Fibroblast of skin of back (primary cell): ENCODE results near the gene PSD.

Source experiments
- DNase-seq: peaks from one replicate; pipeline ENCODE4 v3.0.0-alpha.2; 2013

The PSD gene

DNA sequence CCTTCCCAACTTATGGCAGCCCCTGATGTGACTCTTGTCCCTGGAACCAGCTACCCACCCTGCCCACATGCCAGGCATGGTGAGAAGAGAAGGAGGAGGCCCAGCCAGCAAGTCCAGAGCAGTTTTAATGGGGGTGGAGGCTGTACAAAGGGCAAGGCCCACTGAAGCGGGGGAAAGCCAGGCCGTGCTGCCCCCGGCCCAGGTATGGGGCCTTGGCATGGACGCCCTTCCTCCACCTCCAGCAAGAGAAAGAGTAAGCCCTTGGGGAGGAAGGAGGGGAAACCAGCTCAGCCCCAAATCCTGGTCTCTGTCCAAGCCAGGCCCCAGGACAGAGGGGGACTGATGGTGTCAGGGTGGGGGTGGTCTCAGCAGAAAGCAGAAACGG, 16.1 kb downstream of the PSD start:
- DNase-seq: no peak

DNA sequence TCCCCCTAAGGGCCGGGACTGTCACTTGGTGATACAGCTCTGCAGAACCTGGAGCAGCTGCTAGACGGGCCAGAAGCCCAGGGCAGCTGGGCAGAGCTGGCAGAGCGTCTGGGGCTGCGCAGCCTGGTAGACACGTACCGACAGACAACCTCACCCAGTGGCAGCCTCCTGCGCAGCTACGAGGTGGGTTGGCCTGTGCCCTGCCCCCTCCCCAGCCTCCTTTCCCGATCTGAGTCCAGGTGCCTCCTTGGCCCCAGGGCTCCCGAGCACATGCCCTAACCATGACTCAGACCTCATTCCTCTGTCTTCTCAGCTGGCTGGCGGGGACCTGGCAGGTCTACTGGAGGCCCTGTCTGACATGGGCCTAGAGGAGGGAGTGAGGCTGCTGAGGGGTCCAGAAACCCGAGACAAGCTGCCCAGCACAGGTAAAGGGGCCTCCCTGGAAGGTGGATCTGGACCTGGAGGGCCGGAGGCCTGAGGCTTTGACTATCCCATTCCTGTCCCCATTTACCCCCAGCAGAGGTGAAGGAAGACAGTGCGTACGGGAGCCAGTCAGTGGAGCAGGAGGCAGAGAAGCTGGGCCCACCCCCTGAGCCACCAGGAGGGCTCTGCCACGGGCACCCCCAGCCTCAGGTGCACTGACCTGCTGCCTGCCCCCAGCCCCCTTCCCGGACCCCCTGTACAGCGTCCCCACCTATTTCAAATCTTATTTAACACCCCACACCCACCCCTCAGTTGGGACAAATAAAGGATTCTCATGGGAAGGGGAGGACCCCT, 16.7 kb downstream of the PSD start:
- no peak for DNase-seq

DNA sequence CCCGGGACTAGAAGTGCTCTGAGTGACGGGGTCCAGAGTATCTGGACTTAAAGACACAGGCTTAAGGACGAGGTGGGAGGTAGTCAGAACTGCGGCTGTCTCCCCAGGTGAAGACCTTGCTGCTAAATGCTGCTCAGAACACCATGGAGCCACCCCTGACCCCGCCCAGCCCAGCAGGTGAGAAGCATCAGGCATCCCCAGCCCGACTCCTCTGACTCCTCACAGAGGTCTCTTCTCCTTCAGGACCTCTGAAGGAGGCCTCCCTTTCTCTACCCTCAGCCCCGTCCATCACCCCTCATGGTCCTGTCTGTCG, 17.3 kb downstream of the PSD start:
- DNase-seq: no peak

DNA sequence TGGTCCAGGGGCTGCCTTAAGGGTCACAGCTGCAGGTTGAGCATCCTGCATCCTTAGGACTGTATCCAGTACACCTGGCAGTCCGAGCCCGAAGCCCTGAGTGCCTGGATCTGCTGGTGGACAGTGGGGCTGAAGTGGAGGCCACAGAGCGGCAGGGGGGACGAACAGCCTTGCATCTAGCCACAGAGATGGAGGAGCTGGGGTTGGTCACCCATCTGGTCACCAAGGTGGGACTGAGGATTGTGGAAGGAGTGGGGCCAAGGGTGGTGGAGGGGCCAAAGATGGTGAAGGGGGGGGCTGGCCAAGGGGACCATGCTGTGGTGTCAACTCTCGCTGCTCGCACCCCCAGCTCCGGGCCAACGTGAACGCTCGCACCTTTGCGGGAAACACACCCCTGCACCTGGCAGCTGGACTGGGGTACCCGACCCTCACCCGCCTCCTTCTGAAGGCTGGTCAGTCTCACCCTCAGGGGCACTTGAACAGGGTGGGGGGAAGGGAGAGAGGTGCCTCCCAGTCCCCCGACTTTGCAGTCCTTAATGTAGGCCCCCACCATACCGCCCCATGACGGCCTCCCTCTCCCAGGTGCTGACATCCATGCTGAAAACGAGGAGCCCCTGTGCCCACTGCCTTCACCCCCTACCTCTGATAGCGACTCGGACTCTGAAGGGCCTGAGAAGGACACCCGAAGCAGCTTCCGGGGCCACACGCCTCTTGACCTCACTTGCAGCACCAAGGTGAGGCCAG, 17.8 kb downstream of the PSD start:
- no peak for DNase-seq

DNA sequence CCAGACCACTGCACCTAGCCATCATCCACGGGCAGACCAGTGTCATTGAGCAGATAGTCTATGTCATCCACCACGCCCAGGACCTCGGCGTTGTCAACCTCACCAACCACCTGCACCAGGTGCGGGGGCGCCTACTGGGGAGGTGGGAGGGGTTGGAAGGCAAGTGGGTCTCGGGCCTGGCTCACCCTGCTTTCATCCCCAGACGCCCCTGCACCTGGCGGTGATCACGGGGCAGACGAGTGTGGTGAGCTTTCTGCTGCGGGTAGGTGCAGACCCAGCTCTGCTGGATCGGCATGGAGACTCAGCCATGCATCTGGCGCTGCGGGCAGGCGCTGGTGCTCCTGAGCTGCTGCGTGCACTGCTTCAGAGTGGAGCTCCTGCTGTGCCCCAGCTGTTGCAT, 18.5 kb downstream of the PSD start:
- no peak for DNase-seq

DNA sequence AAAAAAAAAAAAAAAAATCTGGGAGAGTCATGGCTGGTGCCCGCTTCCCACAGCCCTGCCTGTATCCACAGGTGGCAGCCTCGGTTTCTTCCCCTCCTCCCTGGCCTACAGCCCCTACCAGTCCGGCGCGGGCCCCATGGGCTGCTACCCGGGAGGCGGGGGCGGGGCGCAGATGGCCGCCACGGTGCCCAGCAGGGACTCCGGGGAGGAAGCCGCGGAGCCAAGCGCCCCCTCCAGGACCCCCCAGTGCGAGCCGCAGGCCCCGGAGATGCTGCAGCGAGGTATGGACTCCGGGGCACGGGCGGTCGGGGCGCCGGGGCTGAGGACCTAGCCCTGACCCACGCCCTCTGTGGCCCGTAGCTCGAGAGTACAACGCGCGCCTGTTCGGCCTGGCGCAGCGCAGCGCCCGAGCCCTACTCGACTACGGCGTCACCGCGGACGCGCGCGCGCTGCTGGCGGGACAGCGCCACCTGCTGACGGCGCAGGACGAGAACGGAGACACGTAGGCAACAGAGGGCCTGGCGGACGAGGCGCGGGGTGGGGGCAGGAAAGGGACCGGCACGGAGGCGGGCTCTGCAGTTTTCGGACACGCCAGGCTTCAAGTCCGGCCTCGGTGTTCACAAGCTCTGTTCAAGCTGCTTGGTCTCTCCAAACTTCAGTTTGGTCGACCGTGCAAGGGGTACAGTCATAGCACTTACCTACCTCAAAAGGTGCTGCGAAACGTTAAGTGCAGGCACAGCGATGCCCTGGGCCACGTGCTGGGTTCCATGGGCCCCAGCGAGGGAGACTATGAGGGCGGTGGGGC, 19.2 kb downstream of the PSD start:
- peak; percentile 83 for DNase-seq

DNA sequence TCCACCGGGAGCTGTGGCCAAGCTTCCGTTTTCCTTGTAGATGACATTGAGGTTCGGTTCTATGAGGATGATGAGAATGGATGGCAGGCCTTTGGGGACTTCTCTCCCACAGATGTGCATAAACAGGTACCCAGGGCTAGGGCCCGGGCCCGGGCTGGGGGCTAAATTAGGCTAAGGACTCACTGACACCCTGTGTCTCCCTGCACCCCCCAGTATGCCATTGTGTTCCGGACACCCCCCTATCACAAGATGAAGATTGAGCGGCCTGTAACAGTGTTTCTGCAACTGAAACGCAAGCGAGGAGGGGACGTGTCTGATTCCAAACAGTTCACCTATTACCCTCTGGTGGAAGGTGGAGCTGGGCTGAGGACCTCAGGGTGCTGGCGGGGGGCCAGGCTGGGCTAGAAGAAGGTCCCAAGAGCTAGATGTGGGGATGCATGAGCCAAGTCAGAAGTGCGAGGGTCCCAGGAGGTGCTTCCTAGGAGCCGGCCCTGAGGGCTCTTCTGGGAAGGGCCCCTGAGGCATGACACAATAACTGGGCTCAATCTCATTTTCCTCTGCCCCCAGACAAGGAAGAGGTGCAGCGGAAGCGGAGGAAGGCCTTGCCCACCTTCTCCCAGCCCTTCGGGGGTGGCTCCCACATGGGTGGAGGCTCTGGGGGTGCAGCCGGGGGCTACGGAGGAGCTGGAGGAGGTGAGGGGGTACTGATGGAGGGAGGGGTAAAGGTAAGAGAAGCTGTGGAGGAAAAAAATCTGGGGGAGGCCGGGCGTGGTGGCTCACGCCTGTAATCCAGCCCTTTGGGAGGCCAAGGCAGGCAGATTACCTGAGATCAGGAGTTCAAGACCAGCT, 20.2 kb downstream of the PSD start:
- DNase-seq: no peak

DNA sequence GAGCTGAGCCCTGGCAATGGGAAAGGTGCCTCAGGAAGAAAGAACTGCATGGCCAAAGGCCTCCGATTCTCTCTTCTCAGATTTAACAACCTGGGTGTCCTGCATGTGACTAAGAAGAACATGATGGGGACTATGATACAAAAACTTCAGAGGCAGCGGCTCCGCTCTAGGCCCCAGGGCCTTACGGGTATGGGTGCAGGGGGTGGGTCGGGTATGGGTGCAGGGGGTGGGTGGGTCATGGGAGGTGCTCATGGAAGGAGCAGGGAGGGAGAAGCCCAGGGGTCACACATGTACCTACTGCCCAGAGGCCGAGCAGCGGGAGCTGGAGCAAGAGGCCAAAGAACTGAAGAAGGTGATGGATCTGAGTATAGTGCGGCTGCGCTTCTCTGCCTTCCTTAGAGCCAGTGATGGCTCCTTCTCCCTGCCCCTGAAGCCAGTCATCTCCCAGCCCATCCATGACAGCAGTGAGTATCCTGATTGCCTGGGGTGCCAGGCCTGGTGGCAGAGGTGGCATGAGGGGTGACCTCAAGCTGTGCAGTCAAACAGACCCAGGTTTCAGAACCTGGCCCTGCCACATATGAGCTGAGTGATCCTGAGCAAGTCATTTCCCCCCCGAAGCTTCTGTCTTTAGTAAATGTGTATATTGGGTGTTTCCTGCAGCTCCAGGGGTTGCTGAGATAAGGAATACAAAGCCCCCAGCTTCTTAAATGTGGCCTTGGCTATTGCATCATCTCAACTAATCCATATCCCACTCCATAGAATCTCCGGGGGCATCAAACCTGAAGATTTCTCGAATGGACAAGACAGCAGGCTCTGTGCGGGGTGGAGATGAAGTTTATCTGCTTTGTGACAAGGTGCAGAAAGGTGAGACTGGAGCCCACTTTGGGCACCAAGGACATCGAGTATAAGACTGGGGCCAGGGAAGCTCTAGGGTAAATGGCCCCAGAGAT, 21.1 kb downstream of the PSD start:
- DNase-seq: no peak

DNA sequence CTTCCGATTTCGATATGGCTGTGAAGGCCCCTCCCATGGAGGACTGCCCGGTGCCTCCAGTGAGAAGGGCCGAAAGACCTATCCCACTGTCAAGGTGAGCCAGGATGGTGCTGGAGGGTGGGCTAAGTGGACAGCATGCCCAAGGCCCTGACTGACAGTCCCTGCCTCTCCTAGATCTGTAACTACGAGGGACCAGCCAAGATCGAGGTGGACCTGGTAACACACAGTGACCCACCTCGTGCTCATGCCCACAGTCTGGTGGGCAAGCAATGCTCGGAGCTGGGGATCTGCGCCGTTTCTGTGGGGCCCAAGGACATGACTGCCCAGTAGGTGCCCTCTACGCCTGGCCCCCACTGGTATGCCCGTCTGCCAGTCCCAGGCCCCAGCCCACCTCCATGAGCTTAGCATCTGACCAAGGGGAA, 21.8 kb downstream of the PSD start:
- no peak for DNase-seq

DNA sequence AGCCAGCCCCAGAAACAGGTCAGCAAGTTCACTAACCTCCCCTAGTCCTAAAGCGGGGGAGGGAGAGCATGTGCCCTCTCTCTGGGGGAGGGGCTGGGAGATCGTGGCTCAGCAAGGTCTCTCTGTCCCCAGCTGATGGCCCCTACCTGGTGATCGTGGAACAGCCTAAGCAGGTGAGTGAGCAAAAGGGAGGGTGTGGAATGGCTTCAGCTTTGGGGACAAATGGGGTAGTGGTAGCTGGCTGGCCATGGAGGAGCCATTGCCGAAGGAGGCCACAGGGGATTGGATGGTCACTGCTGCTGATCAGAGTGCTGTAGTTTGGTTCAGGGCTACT, 22.3 kb downstream of the PSD start:
- DNase-seq: no peak

DNA sequence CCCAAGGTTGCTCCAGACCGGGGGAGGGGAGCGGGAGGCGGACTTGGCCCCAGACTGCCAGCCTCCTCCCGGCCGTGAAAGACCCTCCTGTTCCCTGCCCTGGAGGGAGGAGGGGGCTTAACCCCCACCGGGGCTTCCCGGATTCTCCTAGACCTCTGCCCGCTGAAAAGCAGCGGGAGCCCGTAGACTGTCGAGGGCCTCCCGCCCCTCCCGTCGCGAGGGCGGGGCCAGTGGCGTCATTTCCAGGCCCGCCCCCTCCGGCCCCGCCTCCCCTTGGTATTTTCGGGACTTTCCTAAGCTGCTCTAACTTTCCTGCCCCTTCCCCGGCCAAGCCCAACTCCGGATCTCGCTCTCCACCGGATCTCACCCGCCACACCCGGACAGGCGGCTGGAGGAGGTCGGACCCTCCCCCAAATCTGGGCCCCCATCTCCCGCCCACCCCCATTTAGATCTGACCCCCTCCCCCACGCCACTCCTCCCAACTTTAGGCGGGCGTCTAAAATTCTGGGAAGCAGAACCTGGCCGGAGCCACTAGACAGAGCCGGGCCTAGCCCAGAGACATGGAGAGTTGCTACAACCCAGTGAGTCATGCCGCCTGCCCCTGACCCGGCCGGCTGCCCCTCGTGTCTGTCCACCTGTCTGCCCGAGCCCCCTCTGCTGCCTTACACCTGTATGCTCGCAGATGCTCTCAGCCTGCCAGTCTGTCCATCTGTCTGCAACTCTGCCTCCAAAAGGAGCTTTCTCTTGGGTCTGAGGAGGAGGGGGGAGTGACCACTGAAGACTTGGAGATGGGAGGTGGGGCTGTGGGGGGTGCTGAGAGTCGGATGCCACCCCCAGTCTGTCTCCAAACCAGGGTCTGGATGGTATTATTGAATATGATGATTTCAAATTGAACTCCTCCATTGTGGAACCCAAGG, 22.9 kb downstream of the PSD start, which contains the start of gene NFKB2:
Gene NFKB2 (plus strand): TSS at position 306 of the 917 bp plus-strand sequence. CDS start 255 bp downstream, at position 561.
- peak; percentile 85 for DNase-seq

DNA sequence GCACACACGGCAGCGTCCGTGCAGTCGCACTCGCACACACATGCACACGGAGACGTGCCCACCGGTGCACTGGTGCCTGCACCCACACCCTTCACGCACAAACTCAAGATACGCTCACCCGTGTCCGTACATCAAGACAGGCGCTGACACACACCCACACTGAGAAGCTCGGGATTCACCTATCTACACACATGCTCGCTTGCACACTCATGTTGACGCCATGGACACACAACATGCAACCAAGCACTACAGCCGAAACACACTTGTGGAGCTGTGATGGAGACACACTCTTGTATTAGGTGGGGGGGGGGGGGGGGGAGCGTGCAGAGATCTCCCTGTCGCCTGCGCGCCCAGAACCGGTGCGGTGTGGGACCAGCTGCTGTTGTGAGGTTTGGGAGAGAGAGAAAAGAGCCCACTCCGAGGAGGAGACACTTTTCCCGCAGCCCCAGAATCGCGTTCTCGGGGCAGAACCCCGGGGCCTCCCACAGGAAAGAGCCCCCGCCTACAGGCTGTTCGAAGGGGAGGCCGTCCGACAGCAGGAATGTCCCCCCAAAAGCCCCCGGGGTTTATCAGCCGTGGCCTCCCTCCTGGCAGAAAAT, 23.7 kb downstream of the PSD start:
- no peak for DNase-seq

DNA sequence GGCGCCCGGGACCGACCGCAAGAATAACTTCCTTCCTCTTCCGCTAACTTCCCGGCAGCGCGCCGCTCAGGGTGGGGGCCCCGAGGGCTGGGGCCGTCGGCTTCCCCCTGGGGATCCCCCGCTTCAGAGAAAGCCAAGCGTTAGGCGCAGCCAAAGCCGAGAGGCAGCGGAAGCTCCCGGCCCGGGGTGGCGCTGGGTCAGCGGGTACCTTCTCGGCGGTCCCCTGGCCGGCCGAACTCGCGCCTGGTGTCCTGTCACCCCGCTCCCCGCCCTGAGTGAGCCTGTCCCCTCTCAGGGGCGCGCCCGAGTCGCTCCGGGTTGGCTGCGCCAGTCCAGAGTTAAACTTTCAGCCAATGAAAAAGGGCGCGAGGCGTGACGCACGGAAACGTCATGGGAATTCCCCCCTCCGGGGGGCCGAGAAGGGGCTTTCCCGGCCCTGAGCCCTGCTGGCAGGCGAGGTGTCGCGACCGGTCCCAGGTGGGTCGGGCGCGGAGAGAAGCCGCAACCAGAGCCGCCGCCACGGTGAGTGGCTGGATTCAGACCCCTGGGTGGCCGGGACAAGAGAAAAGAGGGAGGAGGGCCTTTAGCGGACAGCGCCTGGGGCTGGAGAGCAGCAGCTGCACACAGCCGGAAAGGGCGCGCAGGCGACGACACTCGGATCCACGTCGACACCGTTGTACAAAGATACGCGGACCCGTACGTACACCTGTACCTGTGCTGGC, 24.3 kb downstream of the PSD start:
- peak; percentile 93 for DNase-seq

DNA sequence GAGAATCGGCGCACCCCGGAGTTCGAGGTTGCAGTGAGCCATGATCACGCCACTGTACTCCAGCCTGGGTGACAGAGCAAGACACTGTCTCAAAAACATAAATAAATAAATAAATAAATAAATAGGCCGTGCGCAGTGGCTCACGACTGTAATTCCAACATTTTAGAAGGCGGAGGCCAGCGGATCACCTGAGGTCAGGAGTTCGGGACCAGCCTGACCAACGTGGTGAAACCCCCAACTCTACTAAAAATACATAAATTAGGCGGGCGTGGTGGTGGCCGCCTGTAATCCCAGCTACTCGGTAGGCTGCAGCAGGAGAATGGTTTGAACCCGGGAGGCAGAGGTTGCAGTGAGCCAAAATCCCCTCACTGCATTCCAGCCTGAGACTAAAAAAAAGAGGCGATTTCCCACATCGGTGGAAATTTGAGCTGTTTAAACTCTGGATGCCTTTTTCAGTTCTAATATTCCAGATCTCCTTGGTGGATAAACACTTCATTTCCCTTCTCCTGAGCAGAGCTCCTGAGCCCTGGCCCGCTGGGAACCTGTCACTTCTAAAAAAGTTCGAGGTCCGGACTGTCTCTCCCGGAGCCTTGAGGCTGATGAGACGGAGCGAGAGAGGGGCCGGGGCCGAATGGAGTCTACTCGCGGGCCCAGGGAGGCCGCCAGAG, 25.0 kb downstream of the PSD start:
- DNase-seq: no peak

DNA sequence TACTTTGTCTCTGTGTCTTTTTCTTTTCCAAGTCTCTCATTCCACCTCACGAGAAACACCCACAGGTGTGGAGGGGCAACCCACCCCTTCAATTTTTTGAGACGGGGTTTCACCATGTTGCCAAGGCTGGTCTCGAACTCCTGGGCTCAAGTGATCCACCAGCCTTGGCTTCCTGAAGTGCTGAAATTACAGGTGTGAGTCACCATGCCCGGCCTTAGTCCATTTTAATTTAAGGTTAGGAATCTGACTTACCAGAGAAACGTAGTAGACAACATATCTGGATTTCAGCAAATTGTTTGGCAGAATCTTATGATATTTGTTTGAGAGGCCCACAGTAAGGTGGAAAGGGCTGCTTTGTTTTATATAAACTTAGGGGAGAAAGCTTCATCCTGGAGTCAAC, 26.3 kb downstream of the PSD start:
- no peak for DNase-seq

DNA sequence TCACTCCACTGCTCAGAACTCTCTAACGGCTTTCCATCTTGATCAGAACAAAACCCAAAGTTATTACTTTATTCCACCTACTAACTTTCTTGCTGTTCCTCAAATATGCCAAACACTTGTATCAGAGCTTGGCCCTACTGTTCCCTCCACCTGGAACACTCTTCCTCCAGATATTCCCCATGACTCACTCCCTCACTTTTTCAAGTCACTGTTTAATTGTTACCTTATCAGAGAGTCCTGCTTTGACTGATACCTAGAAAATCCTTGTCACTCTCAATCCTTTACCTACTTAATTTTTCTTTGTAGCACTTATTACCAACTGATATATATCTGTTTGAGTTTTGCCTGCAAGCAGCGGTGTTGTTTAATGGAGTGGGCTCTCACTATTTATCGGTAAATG, 28.7 kb downstream of the PSD start:
- no peak for DNase-seq

DNA sequence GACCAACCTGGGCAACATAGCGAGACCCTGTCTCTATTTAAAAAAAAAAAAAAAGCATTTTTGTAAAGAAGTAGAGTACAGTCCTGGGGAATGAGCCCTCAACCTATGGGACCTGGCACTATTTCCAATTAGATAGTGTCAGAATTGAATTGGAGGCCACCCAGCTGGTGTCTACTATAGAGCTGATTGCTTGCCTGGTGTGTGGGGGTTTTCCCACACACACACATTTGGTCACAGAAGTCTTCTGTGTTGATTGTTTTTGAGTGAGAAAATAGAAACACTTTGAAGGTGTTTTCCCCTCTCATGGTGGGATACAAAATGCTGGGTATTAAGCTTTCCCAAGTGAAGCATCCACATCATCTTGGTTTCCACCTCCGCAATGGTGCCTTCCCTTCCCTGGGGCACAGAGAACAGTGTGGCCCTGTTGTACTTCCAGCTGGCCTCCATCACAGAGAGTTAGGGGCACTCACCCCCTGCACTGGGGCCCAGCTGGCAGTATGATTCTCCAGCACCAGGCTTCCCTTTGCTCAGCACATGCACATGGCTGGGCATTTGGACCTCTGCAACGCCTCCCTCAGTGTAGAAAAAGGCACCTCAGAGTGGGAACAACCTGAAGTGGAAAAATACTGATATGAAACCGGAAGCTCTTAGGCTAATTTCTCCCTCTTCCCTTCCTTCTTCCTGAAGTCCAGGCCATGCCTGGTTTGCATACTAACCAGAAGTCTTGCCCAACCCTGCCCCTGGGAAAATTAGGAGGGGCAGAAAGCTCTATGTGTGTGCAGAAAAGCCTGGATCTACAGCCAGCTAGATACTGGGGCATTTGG, 33.8 kb downstream of the PSD start:
- no peak for DNase-seq

DNA sequence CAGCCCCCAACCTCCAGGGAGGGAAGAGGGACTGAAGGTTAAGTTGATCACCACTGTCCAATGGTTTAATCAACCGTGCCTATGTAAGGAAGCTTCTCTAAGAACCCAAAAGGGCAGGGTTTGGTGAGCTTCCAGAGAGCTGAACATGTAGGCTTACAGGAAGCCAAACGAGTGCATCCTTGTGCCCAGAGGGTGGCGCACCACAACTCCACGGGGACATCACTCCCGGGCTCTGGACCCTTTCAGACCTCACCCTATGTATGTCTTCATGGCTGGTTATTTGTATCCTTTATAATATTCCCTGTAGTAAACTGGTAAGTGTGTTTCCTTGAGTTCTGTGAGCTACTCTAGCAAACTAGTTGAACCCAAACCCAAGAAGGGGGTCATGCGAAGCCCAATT, 34.5 kb downstream of the PSD start:
- no peak for DNase-seq
